GM21381 (cell line): ENCODE measurements around the gene ACP7.
"Not testable (repeated sequence)": the region's sequence is repeated elsewhere in the genome, so short reads cannot be mapped to it uniquely, and the experiment has no call there.

ENCODE experiments used
- ATAC-seq: cut with Tn5 transposase; IDR thresholded peaks from one replicate; pipeline ENCODE4 v1.9.1; 2021; ENCODE audit warnings: mild to moderate bottlenecking, moderate library complexity; ENCODE audit not compliant: unreplicated experiment

ACP7 gene

GRCh38 chr19:39104186-39104596 lies 20.0 kb downstream of the ACP7 start:
- no peak for ATAC-seq

DNA sequence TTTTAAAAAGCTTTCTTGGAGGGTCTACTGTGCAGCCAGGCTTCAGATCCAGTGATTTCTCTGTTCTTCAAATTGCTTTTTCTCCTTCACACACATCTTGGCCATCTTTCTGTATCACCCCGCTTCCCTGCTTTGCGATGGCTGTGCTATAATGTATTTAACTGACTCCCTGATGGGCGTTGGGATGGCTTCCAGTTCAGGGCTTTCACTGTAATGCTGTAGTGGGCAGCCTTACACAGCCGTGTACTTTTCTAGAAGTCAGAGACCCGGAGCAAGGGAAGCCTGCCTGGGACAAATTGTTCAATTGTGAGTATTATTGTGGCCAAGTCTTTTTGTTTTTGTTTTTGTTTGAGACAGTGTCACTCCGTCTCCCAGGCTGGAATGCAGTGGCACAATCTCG lies 22.0 kb downstream of the ACP7 start:
- no peak for ATAC-seq

DNA sequence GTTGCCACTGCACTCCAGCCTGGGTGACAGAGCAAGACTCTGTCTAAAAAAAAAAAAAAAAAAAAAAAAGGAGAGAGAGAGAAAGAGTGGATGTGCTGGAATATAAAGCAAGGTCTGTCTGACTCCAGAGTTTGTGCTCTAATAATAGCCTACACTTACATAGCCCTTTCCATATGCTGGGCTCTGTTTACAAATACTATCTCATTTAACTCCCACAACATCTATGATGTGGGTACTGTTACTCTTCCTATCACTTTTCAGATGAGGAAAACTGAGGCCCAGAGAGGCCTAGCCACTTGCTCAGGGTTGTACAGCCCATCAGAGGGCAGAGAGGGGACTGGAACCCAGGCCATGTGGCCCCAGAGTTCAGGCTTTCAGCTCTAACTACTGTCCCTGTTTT lies 25.5 kb downstream of the ACP7 start:
- no peak for ATAC-seq

- ATAC-seq = no peak
These were observed 26.2 kb downstream of the ACP7 start for GRCh38 chr19:39110263-39110967.

- no peak for ATAC-seq
These were observed 27.5 kb downstream of the ACP7 start for GRCh38 chr19:39111593-39112199.

- ATAC-seq = no peak
These were observed 28.2 kb downstream of the ACP7 start for GRCh38 chr19:39112338-39112890.

- no peak for ATAC-seq
These were observed 29.0 kb downstream of the ACP7 start for GRCh38 chr19:39113199-39113598.

- ATAC-seq = no peak
These were observed 31.1 kb downstream of the ACP7 start for GRCh38 chr19:39115105-39115847.

DNA sequence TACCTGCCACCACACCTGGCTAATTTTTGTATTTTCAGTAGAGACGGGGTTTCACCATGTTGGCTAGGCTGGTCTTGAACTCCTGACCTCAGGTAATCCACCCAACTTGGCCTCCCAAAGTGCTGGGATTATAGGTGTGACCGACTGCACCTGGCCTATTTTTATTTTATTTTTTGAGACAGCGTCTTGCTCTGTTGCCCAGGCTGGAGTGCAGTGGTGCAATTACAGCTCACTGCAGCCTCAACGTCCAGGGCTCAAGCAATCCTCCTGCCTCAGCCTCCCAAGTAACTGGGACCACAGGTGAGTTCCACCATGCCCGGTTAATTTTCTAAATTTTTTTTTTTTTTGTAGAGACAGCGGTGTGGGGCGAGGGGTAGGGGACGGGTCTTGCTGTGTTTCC lies 32.9 kb downstream of the ACP7 start:
- not testable (repeated sequence) for ATAC-seq

- ATAC-seq = no peak
These were observed 35.7 kb downstream of the ACP7 start for GRCh38 chr19:39119830-39120229.

- ATAC-seq = no peak
These were observed 39.0 kb downstream of the ACP7 start for GRCh38 chr19:39122934-39123731.

GRCh38 chr19:39124136-39124764 lies 40.1 kb downstream of the ACP7 start:
- no peak for ATAC-seq

- ATAC-seq = no peak
These were observed 41.0 kb downstream of the ACP7 start for GRCh38 chr19:39125199-39125553.

DNA sequence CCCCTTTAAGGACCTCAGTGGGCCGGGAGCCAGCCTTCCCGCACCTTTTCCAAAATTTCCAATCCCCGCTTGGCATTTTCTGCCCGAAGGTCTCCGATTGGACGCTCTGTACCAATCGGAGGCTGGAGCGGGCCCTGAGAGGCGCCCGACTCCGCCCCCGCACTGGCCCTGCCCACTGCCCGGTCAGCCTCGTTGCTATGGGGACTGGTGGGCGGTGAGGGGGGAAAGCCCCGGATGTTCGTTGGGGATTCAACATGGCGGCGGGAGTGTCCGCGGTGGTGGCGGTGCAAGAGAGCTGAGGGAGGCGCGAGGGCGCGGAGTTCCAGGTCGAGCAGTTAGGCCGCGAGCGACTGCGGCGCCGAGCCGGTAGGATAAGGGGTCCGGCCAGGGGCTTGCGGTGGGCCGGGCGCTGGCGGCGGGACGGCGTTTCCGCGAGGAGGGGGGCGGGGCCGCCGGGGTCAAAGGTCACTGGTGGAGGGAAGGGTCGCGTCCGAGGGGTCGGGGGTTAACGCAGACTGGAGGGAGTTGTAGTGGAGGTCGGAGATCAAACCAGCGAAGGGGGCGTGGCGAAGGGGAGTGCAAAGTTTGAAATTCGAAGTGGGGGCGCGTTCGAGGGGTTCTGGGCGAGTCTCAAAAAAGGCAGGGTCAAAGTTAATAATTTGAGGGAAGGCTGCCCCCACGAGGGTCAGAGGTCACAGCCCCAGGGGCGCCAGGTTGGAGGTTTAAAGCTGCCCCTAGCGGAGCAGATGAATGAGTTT lies 41.6 kb downstream of the ACP7 start, which contains the start of gene PAK4:
Gene PAK4, plus strand, starts transcription at position 233 of the 758 bp plus-strand sequence. CDS start 43,768 bp downstream, outside the sequence.
- ATAC-seq = peak; percentile 94

DNA sequence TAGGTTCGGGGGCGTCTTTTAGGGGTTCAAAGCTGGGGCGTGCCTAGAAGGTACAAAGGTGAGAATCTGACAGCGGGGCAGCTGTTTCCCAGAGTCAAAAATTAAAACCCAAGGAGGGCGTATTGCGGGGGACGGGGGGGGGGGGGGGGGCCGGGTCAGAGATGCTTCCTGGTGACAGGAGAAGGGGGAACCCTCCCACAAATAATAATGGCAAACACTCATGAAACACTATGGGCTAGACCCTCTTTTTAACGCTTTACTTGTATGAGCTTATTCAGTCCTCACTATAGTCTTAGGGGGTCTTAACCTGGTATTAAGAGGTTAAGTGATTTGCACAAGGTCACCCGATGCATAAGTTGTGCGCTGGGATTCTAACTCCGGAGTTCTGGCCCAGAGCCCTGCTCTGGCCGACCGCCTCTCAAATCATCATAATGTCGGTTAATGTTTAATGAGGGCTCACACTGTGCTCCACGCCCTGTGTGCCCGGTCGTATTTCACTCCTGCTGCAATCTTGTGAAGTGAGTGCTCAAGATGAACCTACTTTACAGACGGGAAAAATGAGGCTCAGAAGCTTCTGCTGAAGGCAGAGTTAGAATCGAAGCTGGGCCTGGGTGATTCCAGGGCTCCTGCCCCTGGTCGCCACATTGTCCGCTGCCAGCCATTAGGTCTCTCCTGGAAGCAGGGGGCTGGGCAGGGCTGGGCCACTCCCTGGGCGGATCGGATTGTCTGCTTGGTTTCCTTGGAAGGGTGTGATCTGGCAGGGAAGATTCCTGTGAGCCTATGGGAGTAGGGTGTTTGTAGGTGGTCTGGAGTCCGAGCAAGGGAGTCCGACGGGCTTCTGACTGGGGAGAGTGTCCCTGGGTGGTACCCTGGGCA lies 42.4 kb downstream of the ACP7 start:
- no peak for ATAC-seq

GRCh38 chr19:39127812-39128515 lies 43.8 kb downstream of the ACP7 start:
- no peak for ATAC-seq

DNA sequence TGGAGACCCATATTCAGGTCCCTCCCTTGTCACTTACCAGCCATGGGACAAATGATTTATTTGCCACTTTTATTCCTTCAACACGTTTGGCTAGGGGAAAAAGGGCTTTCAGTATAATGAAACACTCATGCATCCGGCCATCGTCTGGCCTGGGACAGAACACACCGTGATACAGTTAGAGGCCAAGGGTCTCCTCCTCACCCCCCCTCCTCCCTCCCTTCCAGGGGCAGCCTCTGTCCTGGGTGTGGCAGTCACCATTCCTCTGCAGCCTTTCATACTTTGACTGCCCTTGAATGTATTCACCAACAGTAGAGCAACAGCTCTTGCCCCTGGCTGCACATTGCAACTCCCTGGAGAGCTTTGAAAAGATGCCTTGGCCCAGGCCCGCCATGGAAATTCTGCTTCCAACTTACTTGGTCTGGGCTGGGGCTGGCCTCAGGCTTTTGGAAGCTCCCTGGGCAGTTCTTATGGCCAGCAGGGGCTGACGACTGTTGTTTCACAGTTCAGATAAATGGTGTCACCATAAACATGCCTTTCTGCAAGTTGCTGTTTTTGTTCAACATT lies 44.4 kb downstream of the ACP7 start:
- ATAC-seq = no peak

- no peak for ATAC-seq
These were observed 44.9 kb downstream of the ACP7 start for GRCh38 chr19:39129116-39129515.
